NCI-H2107 treated with DMSO at 0.1 percent for 48 hours (cell line): ENCODE results near the gene CD55.
"Not testable (repeated sequence)": the region's sequence is repeated elsewhere in the genome, so short reads cannot be mapped to it uniquely, and the experiment has no call there.

Source experiments
- DNase-seq: peaks from one replicate; lab custom pipeline; 2025; ENCODE audit not compliant: unreplicated experiment; lab: John Stamatoyannopoulos, UW

CD55 gene

GRCh38 chr1:207305489-207305873 is 16.0 kb upstream of the CD55 start:
- no peak for DNase-seq

DNA sequence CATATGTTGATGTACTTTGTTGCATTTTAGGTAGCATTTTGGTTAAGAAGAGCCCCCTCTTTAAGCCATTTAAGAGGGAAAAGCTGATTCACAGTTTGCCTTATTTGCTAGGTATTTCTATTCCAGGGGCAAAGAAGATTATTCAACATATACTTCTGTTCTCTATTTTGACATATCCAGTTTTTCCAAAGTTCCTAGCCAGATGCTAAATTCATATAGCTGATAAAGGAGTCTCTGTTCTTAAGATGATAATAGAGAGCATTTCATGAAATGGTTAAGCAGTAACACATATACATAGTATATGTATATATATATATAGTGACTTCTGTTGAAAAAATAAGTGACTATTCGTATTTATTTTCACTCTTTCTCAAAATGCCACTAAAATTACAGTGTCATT is 15.5 kb upstream of the CD55 start:
- no peak for DNase-seq

- no peak for DNase-seq
These were observed 14.9 kb upstream of the CD55 start for GRCh38 chr1:207306603-207307002.

DNA sequence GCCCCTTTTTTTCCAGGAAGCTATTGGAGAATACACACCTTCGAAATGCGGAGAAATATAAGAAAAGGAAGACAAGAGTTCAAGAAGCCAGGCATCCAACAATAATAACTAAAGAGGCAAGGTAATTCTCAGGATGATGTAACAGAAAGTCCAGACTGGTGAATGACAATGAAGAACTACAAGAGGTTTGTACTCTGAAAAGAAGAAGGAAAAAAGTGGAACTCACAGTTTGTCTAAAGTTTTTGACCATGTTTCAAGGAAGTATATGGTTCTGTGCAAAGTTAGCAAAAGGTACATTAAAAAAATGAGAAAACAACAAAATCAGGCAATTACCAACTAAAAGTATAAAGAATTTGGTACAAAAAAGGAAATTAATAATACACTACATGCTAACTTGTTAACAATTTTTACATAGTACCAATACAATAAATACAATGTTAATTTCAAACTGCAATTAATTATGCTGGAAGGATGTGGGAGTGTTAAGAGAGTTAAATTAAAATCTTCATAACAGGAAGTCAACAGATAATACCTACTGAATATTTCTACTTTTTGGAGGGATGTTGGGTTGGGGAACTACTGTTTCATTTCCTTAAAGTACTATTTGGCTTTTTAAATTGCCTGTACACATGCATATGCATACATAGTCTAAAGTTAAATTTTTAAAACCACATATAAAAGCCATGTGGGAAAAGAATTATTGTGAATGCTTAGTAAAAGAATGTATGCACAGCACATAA is 12.9 kb upstream of the CD55 start:
- no peak for DNase-seq

GRCh38 chr1:207309745-207310273 is 11.7 kb upstream of the CD55 start:
- DNase-seq = no peak

DNA sequence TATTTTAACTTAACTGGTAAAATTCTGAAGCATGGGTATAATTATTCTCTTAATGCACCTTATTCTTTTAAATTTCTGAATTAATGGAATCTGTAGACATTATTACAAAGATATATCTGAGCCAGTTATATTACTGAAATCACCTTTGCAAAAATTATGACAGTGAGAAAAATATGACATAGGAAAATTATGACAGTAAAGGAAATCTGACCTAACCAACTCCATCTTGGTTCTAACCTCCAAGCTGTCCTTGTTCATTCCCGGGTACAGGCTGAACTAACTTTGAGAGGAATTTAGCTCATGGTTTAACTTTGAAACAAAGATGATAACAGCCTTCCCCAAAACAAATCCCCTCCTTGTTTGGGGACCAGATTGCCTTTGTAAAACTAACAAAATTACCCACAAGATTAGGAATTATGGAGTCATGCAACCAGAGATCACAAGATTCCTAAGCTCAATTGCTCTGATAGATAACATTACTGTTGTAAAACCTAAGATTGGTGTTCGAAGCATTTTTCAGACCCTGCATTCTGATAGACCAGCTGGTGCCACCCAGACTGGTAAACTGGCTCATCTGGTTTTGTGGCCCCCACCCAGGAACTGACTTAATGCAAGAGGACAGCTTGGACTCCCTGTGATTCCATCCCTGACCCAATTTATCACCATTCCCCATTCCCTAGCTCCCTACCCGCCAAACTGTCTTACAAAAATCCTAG is 9.4 kb upstream of the CD55 start:
- DNase-seq = no peak

DNA sequence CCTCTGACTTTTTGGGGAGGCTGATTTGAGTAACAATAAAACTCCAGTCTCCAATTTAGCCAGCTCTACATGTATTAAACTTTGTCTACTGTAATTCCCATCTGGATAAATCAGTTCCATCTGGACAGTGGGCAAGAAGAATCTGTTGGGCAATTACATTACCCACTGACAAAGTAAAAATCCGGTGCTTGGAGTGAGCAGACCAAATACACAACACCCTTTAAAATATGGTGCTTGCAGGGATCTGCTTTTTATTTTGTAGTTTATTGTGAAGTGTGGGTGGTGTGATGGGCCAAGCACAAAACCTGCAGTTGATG is 8.9 kb upstream of the CD55 start:
- no peak for DNase-seq

DNA sequence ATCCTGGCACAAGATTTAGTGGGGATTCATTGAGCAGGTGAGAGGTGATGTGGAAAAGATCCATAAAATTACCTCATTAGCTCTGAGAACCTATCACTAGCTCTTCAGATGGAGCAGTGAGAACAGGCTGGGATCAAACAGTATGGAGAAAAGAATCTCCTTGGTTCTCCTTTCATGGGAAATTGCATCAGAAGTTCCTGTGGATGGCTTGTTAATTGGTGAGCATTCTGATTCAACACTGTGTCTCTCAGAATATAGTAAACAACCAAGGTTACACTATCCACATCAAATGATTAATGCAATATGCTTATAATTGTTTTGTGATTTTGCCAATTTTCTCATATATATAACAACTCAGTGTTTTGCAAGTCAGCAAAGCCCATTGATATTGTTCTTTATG is 8.3 kb upstream of the CD55 start:
- no peak for DNase-seq

DNA sequence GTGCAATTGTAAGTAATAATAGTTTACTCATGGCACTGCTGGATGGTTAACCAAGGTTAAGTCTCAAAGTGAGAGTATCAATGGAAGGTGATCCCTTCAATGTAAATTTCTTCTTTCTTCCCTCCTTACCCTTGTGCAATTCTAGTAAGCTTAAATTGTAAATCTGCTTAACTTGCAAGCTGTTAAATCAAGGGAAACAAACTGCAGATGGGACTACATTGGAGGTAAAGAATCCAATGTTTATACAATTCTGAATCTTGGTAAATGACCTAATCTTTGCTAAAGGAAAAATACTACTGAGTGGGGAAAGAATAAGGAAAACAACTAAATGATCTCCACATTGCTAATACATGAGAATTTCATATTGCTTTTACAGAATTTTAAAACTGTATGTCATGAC is 6.7 kb upstream of the CD55 start:
- no peak for DNase-seq

DNA sequence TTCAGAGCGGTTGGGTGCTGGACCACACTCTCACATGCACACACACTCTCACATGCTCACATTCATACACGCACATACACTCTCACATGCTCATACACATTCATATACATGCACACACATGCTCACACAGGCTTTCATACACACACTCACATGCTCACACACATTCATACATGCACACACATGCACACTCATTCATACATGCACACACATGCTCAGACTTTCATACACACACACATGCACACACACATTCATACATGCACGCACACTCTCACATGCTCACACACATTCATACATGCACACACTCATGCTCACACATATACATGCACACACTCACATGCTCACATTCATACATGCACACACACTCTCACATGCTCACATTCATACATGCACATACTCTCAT is 6.0 kb upstream of the CD55 start:
- DNase-seq = no peak

DNA sequence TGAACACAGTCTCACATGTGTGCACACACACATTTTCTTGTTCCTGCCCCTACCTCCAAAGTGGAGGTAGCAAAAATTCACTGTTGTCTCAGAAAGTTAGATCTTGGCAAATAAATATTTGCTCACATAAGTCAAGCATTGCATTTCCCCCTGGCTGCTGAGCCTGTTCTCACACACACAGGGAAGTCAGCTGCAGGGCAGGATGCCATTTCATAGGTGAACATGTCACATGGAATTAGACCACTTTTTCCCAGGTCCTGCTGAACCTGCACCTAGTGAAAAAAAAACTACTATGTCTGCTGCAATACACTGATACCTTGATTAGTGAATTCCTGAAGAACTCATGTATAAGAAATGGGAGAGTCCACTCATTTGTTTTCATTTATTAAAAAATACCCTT is 5.3 kb upstream of the CD55 start:
- no peak for DNase-seq

- DNase-seq = no peak
These were observed 4.7 kb upstream of the CD55 start for GRCh38 chr1:207316622-207317391.

DNA sequence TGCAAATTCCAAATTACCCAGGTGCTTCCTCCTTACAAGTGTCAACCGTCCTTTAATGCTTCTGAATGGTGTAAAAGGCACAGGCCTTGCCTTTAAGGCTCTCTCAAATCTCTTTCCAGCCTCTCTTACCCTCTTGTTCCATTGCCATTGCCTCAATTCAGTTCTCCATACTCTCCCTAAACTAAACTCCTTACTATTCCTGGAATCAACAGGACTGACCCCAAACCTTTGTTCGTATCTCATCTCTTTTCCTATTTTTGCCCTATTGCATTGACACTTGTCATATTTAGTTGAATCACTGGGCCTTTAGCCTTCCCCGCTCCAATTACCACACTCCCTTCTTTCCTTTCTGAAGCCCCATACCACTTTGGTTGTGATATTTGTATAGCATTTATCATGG is 3.9 kb upstream of the CD55 start:
- no peak for DNase-seq

GRCh38 chr1:207318072-207318619 is 3.3 kb upstream of the CD55 start:
- no peak for DNase-seq

DNA sequence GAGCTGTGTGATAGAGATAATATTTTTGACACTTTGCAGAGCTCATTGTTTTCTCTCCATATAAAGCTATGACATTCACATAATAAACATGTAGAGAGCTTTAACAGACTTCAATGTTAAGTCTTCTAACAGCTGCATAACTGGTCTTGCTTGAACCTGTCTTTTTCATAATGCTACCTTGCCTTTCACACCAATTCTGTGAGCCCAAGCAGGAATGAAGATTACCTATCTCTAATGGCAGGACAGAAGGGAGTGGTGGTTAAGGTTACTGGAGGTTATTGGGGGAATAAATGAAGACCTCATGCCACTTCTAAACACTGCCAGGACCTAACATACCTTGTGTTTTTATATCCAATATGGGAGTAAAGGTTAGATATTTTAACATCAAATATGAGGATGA is 2.3 kb upstream of the CD55 start:
- DNase-seq = no peak

DNA sequence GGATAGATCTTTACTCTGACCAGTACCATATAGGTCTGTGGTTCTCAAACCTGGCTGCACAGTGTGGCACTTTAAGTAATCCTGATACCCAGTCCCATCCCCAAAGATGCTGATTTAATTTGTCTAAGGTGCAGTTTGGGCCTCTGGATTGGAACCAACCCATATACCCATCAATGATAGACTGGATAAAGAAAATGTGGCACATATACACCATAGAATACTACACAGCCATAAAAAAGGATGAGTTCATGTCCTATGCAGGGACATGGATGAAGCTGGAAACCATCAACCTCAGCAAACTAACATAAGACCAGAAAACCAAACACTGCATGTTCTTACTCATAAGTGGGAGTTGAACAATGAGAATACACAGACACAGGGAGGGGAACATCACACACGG is 1.4 kb upstream of the CD55 start:
- not testable (repeated sequence) for DNase-seq

DNA sequence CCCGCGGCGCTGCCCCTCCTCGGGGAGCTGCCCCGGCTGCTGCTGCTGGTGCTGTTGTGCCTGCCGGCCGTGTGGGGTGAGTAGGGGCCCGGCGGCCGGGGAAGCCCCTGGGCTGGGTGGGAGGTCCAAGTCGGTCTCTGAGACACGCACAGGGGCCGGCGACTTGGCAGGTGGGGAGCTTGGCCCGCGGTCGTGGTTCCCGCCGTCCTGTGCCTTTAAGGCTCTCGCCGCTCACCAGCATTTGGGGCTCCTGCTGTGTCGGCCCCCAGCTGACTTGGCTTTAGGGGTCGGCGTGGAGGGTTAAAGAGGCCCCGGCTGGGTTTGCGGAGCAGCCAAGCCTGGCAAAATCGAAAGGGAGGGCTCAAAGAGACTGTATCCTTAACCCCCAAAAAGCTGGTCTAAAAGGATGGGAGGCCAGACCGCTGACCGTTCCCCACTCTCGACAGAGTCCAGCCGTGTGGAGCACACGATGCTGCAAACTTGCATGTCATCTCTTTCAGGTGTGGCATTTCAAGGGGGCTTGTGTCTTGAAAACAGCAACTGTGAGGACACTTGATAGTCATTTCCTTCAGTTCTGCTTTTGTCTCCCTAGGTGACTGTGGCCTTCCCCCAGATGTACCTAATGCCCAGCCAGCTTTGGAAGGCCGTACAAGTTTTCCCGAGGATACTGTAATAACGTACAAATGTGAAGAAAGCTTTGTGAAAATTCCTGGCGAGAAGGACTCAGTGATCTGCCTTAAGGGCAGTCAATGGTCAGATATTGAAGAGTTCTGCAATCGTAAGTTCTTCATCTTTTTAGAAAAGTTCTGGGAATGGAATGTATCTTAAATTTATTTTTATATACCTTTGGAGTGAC is 540 bp downstream of the CD55 start:
- no peak for DNase-seq

DNA sequence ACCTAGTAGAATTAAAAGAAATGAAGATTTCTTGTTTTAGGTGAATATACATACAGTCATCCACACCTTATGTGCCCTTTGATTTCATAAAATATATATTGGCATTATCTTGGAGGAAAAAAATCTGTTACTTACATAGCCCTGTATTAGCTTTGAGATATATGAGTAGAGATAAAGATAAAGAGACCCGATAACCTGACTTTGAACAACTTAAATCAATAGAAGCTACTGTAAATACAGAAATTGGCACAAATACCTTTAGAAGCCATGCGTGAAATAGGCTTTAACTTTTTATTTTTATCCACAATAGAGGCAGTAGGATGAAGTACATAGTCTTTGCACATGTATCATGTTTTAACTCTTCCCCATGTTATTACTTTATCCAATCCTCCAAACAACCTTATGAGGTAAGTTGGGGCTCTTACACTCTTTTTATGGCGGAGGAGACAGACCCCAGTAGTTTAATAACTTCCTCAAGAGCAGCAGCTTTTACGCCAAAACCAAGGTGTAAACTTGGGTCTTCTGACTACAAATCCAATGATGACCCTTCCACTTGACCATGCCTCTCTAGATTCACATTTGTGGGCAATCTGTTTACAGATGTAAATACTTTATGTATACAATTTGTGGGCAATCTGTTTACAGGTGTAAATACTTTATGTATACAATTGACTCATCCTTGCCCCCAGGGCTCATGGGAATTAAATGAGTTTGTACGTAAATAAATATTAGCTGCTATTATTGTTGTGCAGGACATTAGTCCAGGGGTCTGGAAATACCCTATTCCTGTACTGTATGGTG is 2.1 kb downstream of the CD55 start:
- no peak for DNase-seq

DNA sequence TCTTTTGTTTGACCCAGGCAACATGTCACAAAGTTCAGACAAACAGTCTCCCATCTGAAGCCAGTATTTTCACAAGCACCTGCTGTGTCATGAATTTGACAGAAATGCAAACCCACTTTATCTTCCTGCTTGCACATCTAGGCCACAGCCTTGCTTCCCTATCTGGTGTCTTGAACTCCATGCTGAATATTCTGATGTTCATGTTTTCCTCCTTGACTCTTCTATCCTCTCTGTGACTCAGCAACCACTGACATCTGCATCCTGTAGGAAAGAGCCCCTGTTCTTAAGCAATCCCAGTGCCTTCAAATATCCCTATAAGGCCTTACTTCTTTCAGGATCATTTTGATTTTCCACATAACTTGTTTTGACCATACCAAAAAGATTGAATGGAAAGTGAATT is 6.5 kb downstream of the CD55 start:
- no peak for DNase-seq

- no peak for DNase-seq
These were observed 7.5 kb downstream of the CD55 start for GRCh38 chr1:207328908-207329440.
